GM23338 (cell line): ENCODE data around the gene NEK7. TPM values are rescaled to one million over a fixed set of nuclear protein-coding genes. Genes with fewer than 3 reads are reported as not detected.

Experiments
- ATAC-seq: fragments of 200-7000 bp; cut with Tn5 transposase; 3 replicates; pipeline ENCODE4 v1.9.1; 2020
- DNase-seq: peaks from one replicate; pipeline ENCODE4 v3.0.0-alpha.2; 2015; ENCODE audit warnings: low spot score
- H2AFZ ChIP-seq: fragments of 200-600 bp; sonication (generic); 2 replicates; pipeline ENCODE4 v1.8.0; 2016; ENCODE audit warnings: antibody characterized with exemption, mild to moderate bottlenecking, moderate library complexity
- H3F3A ChIP-seq: fragments of 200-600 bp; sonication (generic); replicated peaks from 2 replicates; pipeline ENCODE4 v1.8.0; 2017; ENCODE audit warnings: antibody characterized with exemption, mixed run types, low read depth
- H3K27ac ChIP-seq: fragments of 200-600 bp; sonication (generic); 2 replicates; pipeline ENCODE4 v1.6.1; 2016; ENCODE audit warnings: low read depth
- H3K27me3 ChIP-seq: fragments of 200-600 bp; sonication (generic); 2 replicates; pipeline ENCODE4 v1.8.0; 2016; ENCODE audit warnings: mild to moderate bottlenecking, mixed run types, moderate library complexity; ENCODE audit not compliant: insufficient read depth
- H3K36me3 ChIP-seq: fragments of 200-600 bp; sonication (generic); 2 replicates; pipeline ENCODE4 v1.8.0; 2016; ENCODE audit warnings: mild to moderate bottlenecking; ENCODE audit not compliant: insufficient read depth
- H3K4me1 ChIP-seq: fragments of 200-600 bp; sonication (generic); 2 replicates; pipeline ENCODE4 v1.8.0; 2016; ENCODE audit warnings: mild to moderate bottlenecking, moderate library complexity; ENCODE audit not compliant: insufficient read depth
- H3K4me2 ChIP-seq: fragments of 200-600 bp; sonication (generic); 2 replicates; pipeline ENCODE4 v1.7.1; 2017; ENCODE audit warnings: mixed run types
- H3K4me3 ChIP-seq: fragments of 200-600 bp; sonication (generic); 2 replicates; pipeline ENCODE4 v1.6.1; 2016; ENCODE audit warnings: mixed run types
- H3K79me2 ChIP-seq: fragments of 200-600 bp; sonication (generic); replicated peaks from 2 replicates; pipeline ENCODE4 v1.8.0; 2017; ENCODE audit warnings: mild to moderate bottlenecking; ENCODE audit not compliant: insufficient read depth
- H3K9me2 ChIP-seq: fragments of 200-600 bp; sonication (generic); 2 replicates; pipeline ENCODE4 v1.8.0; 2017; ENCODE audit not compliant: insufficient read depth
- H4K20me1 ChIP-seq: fragments of 200-600 bp; sonication (generic); replicated peaks from 2 replicates; pipeline ENCODE4 v1.8.0; 2017; ENCODE audit warnings: mild to moderate bottlenecking; ENCODE audit not compliant: insufficient read depth
- H3K27ac Mint-ChIP-seq: 2 replicates; pipeline ENCODE4 v1.8.0; 2020; ENCODE audit warnings: inconsistent platforms, mild to moderate bottlenecking, moderate library complexity, mixed read lengths
- H3K27me3 Mint-ChIP-seq: 3 replicates; pipeline ENCODE4 v1.8.0; 2022; ENCODE audit warnings: low read depth, mild to moderate bottlenecking, moderate library complexity, mixed read lengths, inconsistent platforms; ENCODE audit not compliant: insufficient read depth, poor library complexity
- H3K36me3 Mint-ChIP-seq: 3 replicates; pipeline ENCODE4 v1.8.0; 2021; ENCODE audit warnings: low read depth, mild to moderate bottlenecking, inconsistent platforms, moderate library complexity, mixed read lengths
- H3K4me1 Mint-ChIP-seq: 3 replicates; pipeline ENCODE4 v1.8.0; 2020; ENCODE audit warnings: mild to moderate bottlenecking, inconsistent platforms, mixed read lengths
- H3K4me3 Mint-ChIP-seq: 3 replicates; pipeline ENCODE4 v1.8.0; 2021; ENCODE audit warnings: moderate library complexity, mild to moderate bottlenecking, inconsistent platforms, mixed read lengths
- H3K9me3 Mint-ChIP-seq: 3 replicates; pipeline ENCODE4 v1.8.0; 2020; ENCODE audit warnings: moderate library complexity, mild to moderate bottlenecking, inconsistent platforms, mixed read lengths
- ETS1 ChIP-seq: IDR thresholded peaks from 2 replicates; pipeline ENCODE4 v1.6.1; 2016; ENCODE audit warnings: antibody characterized with exemption
- EZH2 ChIP-seq: fragments of 200-600 bp; sonication (generic); IDR thresholded peaks from one replicate; pipeline ENCODE4 v1.8.0; 2017; ENCODE audit warnings: antibody characterized with exemption, mild to moderate bottlenecking, low read depth; ENCODE audit not compliant: unreplicated experiment
- EZH2phosphoT487 ChIP-seq: fragments of 200-600 bp; sonication (generic); IDR thresholded peaks from one replicate; pipeline ENCODE4 v1.8.1; 2018; ENCODE audit warnings: antibody characterized with exemption; ENCODE audit not compliant: unreplicated experiment
- NANOG ChIP-seq: IDR thresholded peaks from 2 replicates; pipeline ENCODE4 v1.6.1; 2016; ENCODE audit warnings: antibody characterized with exemption, borderline replicate concordance
- POLR2AphosphoS5 ChIP-seq: IDR thresholded peaks from 2 replicates; pipeline ENCODE4 v1.6.1; 2016; ENCODE audit warnings: antibody characterized with exemption, low read depth
- REST ChIP-seq: IDR thresholded peaks from one replicate; pipeline ENCODE4 v1.6.1; 2018; ENCODE audit warnings: antibody characterized with exemption; ENCODE audit not compliant: unreplicated experiment
- ZNF114 ChIP-seq: fragments of 250-450 bp; sonication (Bioruptor Pico); IDR thresholded peaks from 2 replicates; pipeline ENCODE4 v1.5.0; 2020; ENCODE audit warnings: mild to moderate bottlenecking, moderate library complexity
- polyA plus RNA-seq: library from polyadenylated mRNA; unstranded; fragments of >200 nt; fragmentation: Nextera tagmentation; extraction: Ambion mirVana; gene quantifications from 2 replicates; pipeline ENCODE4 v1.2.1, GENCODE V29; 2016
- total RNA-seq: library from RNA; depleted of rRNA; stranded (reverse); fragments of >200 nt; shearing (Covaris generic); gene quantifications from 2 replicates; pipeline ENCODE4 v1.2.3, GENCODE V29; 2014

Gene NEK7
- total and polyA plus RNA-seq, 2 experiments from 2014 or later, result 4.8 to 15.3 TPM

GRCh38 chr1:198203434-198203833 is 46.6 kb downstream of the NEK7 start (continued):
- TF ChIP-seq ETS1 (no peak), REST (no peak), POLR2AphosphoS5 (no peak), NANOG (no peak), EZH2phosphoT487 (no peak), EZH2 (no peak), ZNF114 (CRISPR knock-in tag) (no peak)

GRCh38 chr1:198205016-198205684 is 48.4 kb downstream of the NEK7 start:
- peaks cover 65% of the 10 kb centered on the region for H3K79me2 ChIP-seq
- no peaks in the 10 kb centered on the region for H3K27me3 Mint-ChIP-seq

More at GRCh38 chr1:198205016-198205684, 48.4 kb downstream of the NEK7 start:
- DNase-seq (no peak), ATAC-seq (no peak)
- H3K27ac ChIP-seq, result no peak overlapping the region
- no peak overlapping the region for H2AFZ ChIP-seq
- H3K36me3 ChIP-seq, result no peaks in the 10 kb centered on the region
- Mint-ChIP-seq H3K36me3 (peaks cover 4% of the 10 kb centered on the region; the same call in 1 of the 3 replicates), H3K27ac (no peak overlapping the region), H3K4me3 (no peak overlapping the region), H3K9me3 (no peaks in the 10 kb centered on the region), H3K4me1 (no peaks in the 10 kb centered on the region)
- no peaks in the 10 kb centered on the region for H3K27me3 ChIP-seq
- H3K4me1 ChIP-seq, result no peaks in the 10 kb centered on the region
- H3K4me2 ChIP-seq, result no peak overlapping the region
- no peaks in the 10 kb centered on the region for H3K9me2 ChIP-seq
- H4K20me1 ChIP-seq, result no peaks in the 10 kb centered on the region
- H3F3A ChIP-seq, result no peaks in the 10 kb centered on the region
- no peak for TF ChIP-seq REST
- no peak for TF ChIP-seq EZH2
- H3K4me3 ChIP-seq, result no peak overlapping the region
